Measurements from ENCODE around the gene TUBA3E.
"Not testable (repeated sequence)": the region's sequence is repeated elsewhere in the genome, so short reads cannot be mapped to it uniquely, and the experiment has no call there.

TUBA3E gene

GRCh38 chr2:130152816-130153595, 45.2 kb downstream of the TUBA3E start:
- Histone ChIP-seq H3K79me2 (ENCODE audit: control insufficient read depth, low read length) (no peaks in the 10 kb centered on the region), H3K4me2 (ENCODE audit: low read length) (no peak overlapping the region), H3F3A (ENCODE audit: control insufficient read depth, insufficient read depth) (no peaks in the 10 kb centered on the region), H3K9me2 (replicated peaks; ENCODE audit: control insufficient read depth, low read length) (no peaks in the 10 kb centered on the region), H3K9me3 (ENCODE audit: control insufficient read depth, insufficient read depth, low read length) (no peaks in the 10 kb centered on the region), H3K27ac (ENCODE audit: low read depth, low read length) (no peak overlapping the region), H3K36me3 (ENCODE audit: control insufficient read depth, low read length) (peaks cover 32% of the 10 kb centered on the region), H3K4me3 (ENCODE audit: low read length) (no peak overlapping the region), H4K20me1 (ENCODE audit: control insufficient read depth, insufficient read depth, low read depth, low read length) (no peaks in the 10 kb centered on the region), H3K27me3 (ENCODE audit: control insufficient read depth, low read length) (no peaks in the 10 kb centered on the region), H3K4me1 (ENCODE audit: control insufficient read depth, low read length) (peaks cover 9% of the 10 kb centered on the region)
- TF ChIP-seq, protein P1, sequence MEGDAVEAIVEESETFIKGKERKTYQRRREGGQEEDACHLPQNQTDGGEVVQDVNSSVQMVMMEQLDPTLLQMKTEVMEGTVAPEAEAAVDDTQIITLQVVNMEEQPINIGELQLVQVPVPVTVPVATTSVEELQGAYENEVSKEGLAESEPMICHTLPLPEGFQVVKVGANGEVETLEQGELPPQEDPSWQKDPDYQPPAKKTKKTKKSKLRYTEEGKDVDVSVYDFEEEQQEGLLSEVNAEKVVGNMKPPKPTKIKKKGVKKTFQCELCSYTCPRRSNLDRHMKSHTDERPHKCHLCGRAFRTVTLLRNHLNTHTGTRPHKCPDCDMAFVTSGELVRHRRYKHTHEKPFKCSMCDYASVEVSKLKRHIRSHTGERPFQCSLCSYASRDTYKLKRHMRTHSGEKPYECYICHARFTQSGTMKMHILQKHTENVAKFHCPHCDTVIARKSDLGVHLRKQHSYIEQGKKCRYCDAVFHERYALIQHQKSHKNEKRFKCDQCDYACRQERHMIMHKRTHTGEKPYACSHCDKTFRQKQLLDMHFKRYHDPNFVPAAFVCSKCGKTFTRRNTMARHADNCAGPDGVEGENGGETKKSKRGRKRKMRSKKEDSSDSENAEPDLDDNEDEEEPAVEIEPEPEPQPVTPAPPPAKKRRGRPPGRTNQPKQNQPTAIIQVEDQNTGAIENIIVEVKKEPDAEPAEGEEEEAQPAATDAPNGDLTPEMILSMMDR (IDR thresholded peaks at IDR 0.05; ENCODE audit: low read depth, low read length, poor library complexity, severe bottlenecking): no peak
- TF ChIP-seq EZH2phosphoT487 (IDR thresholded peaks at IDR 0.05; ENCODE audit: borderline replicate concordance, low read length): no peak

DNA sequence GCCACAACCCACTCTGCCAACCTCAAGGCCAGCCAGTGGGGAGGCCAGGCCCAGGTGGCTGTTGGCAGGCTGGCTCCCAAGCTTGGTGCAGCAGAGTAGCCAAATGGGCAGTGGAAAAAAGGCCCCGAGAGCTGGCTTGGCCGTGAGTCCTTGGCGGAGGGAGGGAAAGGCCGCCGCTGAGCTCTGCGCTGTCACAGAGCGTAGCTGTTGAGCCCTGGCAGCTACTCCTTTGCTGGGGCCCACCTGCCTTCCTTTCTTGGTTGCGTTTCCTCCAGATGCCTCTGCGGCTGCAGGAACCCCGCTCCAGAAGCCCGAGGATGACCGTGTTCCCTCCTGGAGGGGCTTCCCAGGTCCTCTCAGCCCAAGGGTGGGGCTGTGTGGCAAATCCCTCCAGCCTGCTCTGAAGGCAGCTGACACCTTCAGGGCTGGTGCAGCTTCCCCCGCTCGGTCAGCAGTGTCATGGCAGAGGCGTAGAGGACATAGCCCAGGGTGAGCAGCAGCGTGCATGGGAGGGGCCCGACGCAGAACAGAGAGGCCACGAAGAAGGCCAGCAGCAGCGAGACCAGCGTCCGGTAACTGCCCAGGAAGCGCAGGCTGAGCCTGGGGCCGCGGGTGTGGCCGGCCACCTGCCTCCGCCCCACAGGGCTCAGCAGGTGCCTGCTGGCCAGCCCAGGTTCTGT, 46.0 kb downstream of the TUBA3E start:
- not testable (repeated sequence) for H3K4me2 ChIP-seq (ENCODE audit: low read length); H3K4me1 ChIP-seq (ENCODE audit: control insufficient read depth, low read length); H4K20me1 ChIP-seq (ENCODE audit: control insufficient read depth, insufficient read depth, low read depth, low read length); H3K27ac ChIP-seq (ENCODE audit: low read depth, low read length); H3K4me3 ChIP-seq (ENCODE audit: low read length); H3K9me3 ChIP-seq (ENCODE audit: control insufficient read depth, insufficient read depth, low read length); H3K27me3 ChIP-seq (ENCODE audit: control insufficient read depth, low read length); H3K9me2 ChIP-seq (replicated peaks; ENCODE audit: control insufficient read depth, low read length); H3K79me2 ChIP-seq (ENCODE audit: control insufficient read depth, low read length); H3F3A ChIP-seq (ENCODE audit: control insufficient read depth, insufficient read depth)
- peaks cover 32% of the 10 kb centered on the region for H3K36me3 ChIP-seq (ENCODE audit: control insufficient read depth, low read length)

DNA sequence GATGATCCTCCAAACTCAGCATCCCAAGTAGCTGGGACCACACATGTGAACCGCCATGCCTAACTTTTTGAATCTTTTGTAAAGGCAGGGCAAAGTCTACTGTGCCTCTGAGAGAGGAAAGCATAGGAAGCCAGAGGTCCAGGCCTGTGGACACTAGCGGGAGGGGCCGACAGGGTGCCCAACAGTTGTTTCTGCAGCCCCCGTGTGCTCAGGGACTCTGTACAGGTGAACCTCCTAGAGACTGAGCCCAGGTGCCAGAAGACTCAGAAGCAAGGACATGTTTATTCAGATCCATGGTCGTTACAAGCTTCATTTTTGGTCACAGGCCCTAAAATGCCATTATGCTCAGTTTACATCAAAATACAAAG, 47.1 kb downstream of the TUBA3E start:
- H3K9me2 ChIP-seq (replicated peaks; ENCODE audit: control insufficient read depth, low read length); H3K4me2 ChIP-seq (ENCODE audit: low read length); H3K9me3 ChIP-seq (ENCODE audit: control insufficient read depth, insufficient read depth, low read length); H4K20me1 ChIP-seq (ENCODE audit: control insufficient read depth, insufficient read depth, low read depth, low read length); H3K4me3 ChIP-seq (ENCODE audit: low read length); H3K4me1 ChIP-seq (ENCODE audit: control insufficient read depth, low read length); H3K27me3 ChIP-seq (ENCODE audit: control insufficient read depth, low read length); H3K27ac ChIP-seq (ENCODE audit: low read depth, low read length); H3K79me2 ChIP-seq (ENCODE audit: control insufficient read depth, low read length); H3F3A ChIP-seq (ENCODE audit: control insufficient read depth, insufficient read depth): not testable (repeated sequence)
- H3K36me3 ChIP-seq (ENCODE audit: control insufficient read depth, low read length): peaks cover 28% of the 10 kb centered on the region

DNA sequence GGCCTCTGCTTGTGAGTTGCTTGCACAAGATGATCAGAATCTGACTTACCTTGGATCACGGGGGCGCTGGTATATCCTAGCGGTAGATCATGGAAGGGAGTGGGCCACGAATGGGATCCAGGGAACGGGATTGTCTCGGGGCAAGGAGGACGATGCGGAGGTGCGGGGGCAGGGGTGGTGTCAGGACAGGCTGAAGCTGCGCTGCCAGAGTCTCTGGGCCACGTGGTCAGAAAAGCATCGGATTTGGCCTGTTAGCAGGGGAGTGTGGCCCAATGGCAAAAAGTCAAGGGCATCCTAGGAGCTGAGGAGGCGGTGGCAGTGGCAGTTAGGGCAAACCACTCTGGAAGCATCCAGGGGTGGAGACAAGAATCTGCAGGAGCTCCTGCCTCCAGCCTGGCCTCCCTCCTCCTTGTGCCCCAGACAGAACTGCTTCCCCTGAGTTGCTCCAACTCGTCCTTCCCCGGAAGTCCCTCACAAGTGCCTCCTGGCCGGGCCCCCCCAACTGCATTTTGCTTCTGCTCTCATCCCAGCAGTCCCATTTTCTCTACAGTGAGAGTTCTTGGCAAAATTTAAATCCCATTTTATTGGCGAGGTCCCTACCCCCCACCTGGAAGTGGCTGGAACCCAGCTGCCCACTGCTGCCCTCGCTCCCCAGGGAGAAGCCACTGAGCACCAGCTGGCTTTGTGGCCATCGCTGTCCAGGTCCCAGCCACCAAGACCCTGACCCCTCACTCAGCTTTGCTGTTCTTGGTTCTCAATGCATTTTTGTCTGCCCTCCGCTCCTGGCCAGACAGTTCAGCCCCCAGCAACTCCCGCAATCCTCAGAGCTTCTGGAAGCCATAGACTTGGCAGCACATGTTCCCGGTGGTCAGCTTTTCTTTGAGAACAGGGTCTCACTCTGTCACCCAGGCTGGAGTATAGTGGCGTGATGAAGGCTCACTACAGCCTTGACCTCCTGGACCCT, 47.8 kb downstream of the TUBA3E start:
- Histone ChIP-seq H3K79me2 (ENCODE audit: control insufficient read depth, low read length) (no peaks in the 10 kb centered on the region), H3K27ac (ENCODE audit: low read depth, low read length) (no peak overlapping the region)
- TF ChIP-seq, protein P1 (IDR thresholded peaks at IDR 0.05; ENCODE audit: low read depth, low read length, poor library complexity, severe bottlenecking): no peak
- no peak for TF ChIP-seq EZH2phosphoT487 (IDR thresholded peaks at IDR 0.05; ENCODE audit: borderline replicate concordance, low read length)

GRCh38 chr2:130148515-130148914, 49.7 kb downstream of the TUBA3E start:
- H3K27ac ChIP-seq (ENCODE audit: low read depth, low read length); H3K4me3 ChIP-seq (ENCODE audit: low read length); H3K79me2 ChIP-seq (ENCODE audit: control insufficient read depth, low read length); H3K4me1 ChIP-seq (ENCODE audit: control insufficient read depth, low read length); H4K20me1 ChIP-seq (ENCODE audit: control insufficient read depth, insufficient read depth, low read depth, low read length); H3K27me3 ChIP-seq (ENCODE audit: control insufficient read depth, low read length); H3K9me3 ChIP-seq (ENCODE audit: control insufficient read depth, insufficient read depth, low read length); H3K9me2 ChIP-seq (replicated peaks; ENCODE audit: control insufficient read depth, low read length); H3F3A ChIP-seq (ENCODE audit: control insufficient read depth, insufficient read depth); H3K4me2 ChIP-seq (ENCODE audit: low read length); H3K36me3 ChIP-seq (ENCODE audit: control insufficient read depth, low read length): not testable (repeated sequence)

More for the DNA sequence above, 47.8 kb downstream of the TUBA3E start:
- no peaks in the 10 kb centered on the region for H4K20me1 ChIP-seq (ENCODE audit: control insufficient read depth, insufficient read depth, low read depth, low read length)
- peaks cover 22% of the 10 kb centered on the region for H3K36me3 ChIP-seq (ENCODE audit: control insufficient read depth, low read length)
- H3K4me3 ChIP-seq (ENCODE audit: low read length): no peak overlapping the region
- H3K9me2 ChIP-seq (replicated peaks; ENCODE audit: control insufficient read depth, low read length): no peaks in the 10 kb centered on the region
- no peaks in the 10 kb centered on the region for H3K27me3 ChIP-seq (ENCODE audit: control insufficient read depth, low read length)
- no peaks in the 10 kb centered on the region for H3K9me3 ChIP-seq (ENCODE audit: control insufficient read depth, insufficient read depth, low read length)
- no peak overlapping the region for H3K4me2 ChIP-seq (ENCODE audit: low read length)
- no peaks in the 10 kb centered on the region for H3K4me1 ChIP-seq (ENCODE audit: control insufficient read depth, low read length)
- no peaks in the 10 kb centered on the region for H3F3A ChIP-seq (ENCODE audit: control insufficient read depth, insufficient read depth)

DNA sequence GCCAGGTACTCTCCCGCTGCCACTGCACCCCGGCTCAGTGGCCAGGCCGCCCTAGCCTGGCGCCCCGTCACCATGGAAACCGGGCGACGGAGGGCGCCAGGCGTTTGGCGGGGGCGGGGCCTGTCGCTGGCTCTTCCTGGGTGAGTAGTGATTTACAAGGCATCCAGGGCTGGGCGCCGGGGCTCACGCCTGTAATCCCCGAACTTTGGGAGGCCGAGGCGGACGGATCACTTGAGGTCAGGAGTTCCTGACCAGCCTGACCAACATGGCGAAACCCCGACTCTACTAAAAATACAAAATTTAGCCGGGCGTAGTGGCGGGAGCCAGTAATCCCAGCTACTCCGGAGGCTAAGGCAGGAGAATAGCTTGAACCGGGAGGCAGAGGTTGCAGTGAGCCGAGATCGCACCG, 53.2 kb downstream of the TUBA3E start, which contains the start of gene CCDC74B:
CCDC74B (minus strand) TSS at position 107 of the 409 bp plus-strand sequence. CDS start 116 bp downstream, outside the sequence.
- Histone ChIP-seq H3K4me3 (ENCODE audit: low read length) (peak within 1 kb of the TSS; percentile 59), H3K4me2 (ENCODE audit: low read length) (peak within 1 kb of the TSS; percentile 59)
- H3K4me1 ChIP-seq (ENCODE audit: control insufficient read depth, low read length); H3K36me3 ChIP-seq (ENCODE audit: control insufficient read depth, low read length); H4K20me1 ChIP-seq (ENCODE audit: control insufficient read depth, insufficient read depth, low read depth, low read length); H3K27ac ChIP-seq (ENCODE audit: low read depth, low read length); H3F3A ChIP-seq (ENCODE audit: control insufficient read depth, insufficient read depth); H3K79me2 ChIP-seq (ENCODE audit: control insufficient read depth, low read length); H3K27me3 ChIP-seq (ENCODE audit: control insufficient read depth, low read length); H3K9me2 ChIP-seq (replicated peaks; ENCODE audit: control insufficient read depth, low read length); H3K9me3 ChIP-seq (ENCODE audit: control insufficient read depth, insufficient read depth, low read length): not testable (repeated sequence)

Measured in DOHH2 (cell line).